Kidney (tissue), 14 donors: ENCODE data around the gene XYLT1. TPM values are rescaled to one million over a fixed set of nuclear protein-coding genes. Genes with fewer than 3 reads are reported as not detected.

ENCODE experiments used
- DNase-seq, 5 donors: peaks; one replicate each; pipeline ENCODE4 v3.0.0-alpha.2; 2013 to 2020
- FAIRE-seq: peaks from 2 replicates; lab custom pipeline; 2012; peaks lifted over from hg19 to GRCh38; lab: Jason Lieb, UNC
- H3K27ac ChIP-seq, 2 donors: one replicate each; pipeline ENCODE4 v1.7.0; 2013; ENCODE audit warnings: low read depth in 2 of 2, low read length in 2 of 2, inconsistent platforms in 1 of 2
- H3K27me3 ChIP-seq: one replicate; pipeline ENCODE4 v1.7.1; 2013; ENCODE audit warnings: low read length, inconsistent platforms; ENCODE audit not compliant: control insufficient read depth, insufficient read depth
- H3K36me3 ChIP-seq, 3 donors: one replicate each; pipeline versions ENCODE4 v1.7.0 to v1.7.1; 2013; ENCODE audit warnings: low read length in 3 of 3, control low read depth in 1 of 3, inconsistent platforms in 1 of 3; ENCODE audit not compliant: insufficient read depth in 3 of 3, control insufficient read depth in 2 of 3
- H3K4me1 ChIP-seq, 3 donors: one replicate each; pipeline versions ENCODE4 v1.7.0 to v1.7.1; 2013; ENCODE audit warnings: low read length in 3 of 3, inconsistent platforms in 1 of 3, low read depth in 1 of 3; ENCODE audit not compliant: control insufficient read depth in 2 of 3, insufficient read depth in 2 of 3
- H3K4me3 ChIP-seq, 3 donors: one replicate each; pipeline versions ENCODE4 v1.7.0 to v1.8.1; 2013; ENCODE audit warnings: low read length in 3 of 3, control low read depth in 1 of 3, inconsistent platforms in 1 of 3
- H3K9ac ChIP-seq, 3 donors: one replicate each; pipeline versions ENCODE4 v1.7.0 to v1.7.1; 2013; ENCODE audit warnings: low read length in 3 of 3, control low read depth in 1 of 3, inconsistent platforms in 1 of 3
- H3K9me3 ChIP-seq, 3 donors: one replicate each; pipeline versions ENCODE4 v1.7.0 to v1.7.1; 2013; ENCODE audit warnings: low read length in 3 of 3, control low read depth in 1 of 3, inconsistent platforms in 1 of 3; ENCODE audit not compliant: control insufficient read depth in 2 of 3, insufficient read depth in 1 of 3
- CTCF ChIP-seq: IDR thresholded peaks from 3 replicates; pipeline ENCODE4 v1.5.1; 2012; ENCODE audit warnings: mild to moderate bottlenecking, moderate library complexity, borderline replicate concordance; ENCODE audit not compliant: insufficient read depth; ENCODE audit errors: extremely low read depth
- intact Hi-C: fragments of 100-400 bp; cut with DNase I; formaldehyde crosslinking; loops from one replicate; pipeline ENCODE4 v1.11.1; 2022
- polyA plus RNA-seq: library from polyadenylated mRNA; stranded (reverse); fragments of 350-450 nt; fragmentation: Illumina TruSeq; extraction: RNeasy Lipid Tissue Mini Kit (QIAGEN cat#74804); gene quantifications from one replicate; pipeline ENCODE4 v1.2.3, GENCODE V29; 2014; ENCODE audit warnings: low read depth, low replicate concordance; ENCODE audit not compliant: insufficient read depth
- total RNA-seq: library from RNA; stranded (reverse); fragmentation: NEBNext Ultra II Directional; extraction: Animal tissue kit (Norgen Biotek cat#: 25700); gene quantifications from one replicate; pipeline ENCODE4 v1.2.1, GENCODE V29; 2021
- donor health status: control.
- donor health status: control.
- donor health status: control.
- donor health status: control.
- donor health status: control.
- donor health status: DM: yes; HTN: yes; CAD: no.
- donor health status: Normal renal cell carcinoma (clear cell type).

Gene XYLT1
- total and polyA plus RNA-seq, 2 donors from 2014 or later: 0.52 to 7.6 TPM

- no peaks in the 10 kb centered on the region for H3K27me3 ChIP-seq
- H3K36me3 ChIP-seq: no peaks in the 10 kb centered on the region
- DNase-seq: no peak
- no peak for FAIRE-seq
- no peak overlapping the region for H3K27ac ChIP-seq
- intact Hi-C loops: no loop called here
- no peak overlapping the region for H3K9ac ChIP-seq
- no peaks in the 10 kb centered on the region for H3K4me1 ChIP-seq
- H3K9me3 ChIP-seq: no peaks in the 10 kb centered on the region
- no peak overlapping the region for H3K4me3 ChIP-seq
- TF ChIP-seq CTCF: no peak
These were observed 238.3 kb downstream of the XYLT1 start for GRCh38 chr16:17232487-17232886.

GRCh38 chr16:17231972-17232371 is 238.8 kb downstream of the XYLT1 start:
- Histone ChIP-seq H3K4me1 (no peaks in the 10 kb centered on the region), H3K4me3 (no peak overlapping the region), H3K9ac (no peak overlapping the region), H3K27ac (no peak overlapping the region), H3K27me3 (no peaks in the 10 kb centered on the region), H3K36me3 (no peaks in the 10 kb centered on the region), H3K9me3 (no peaks in the 10 kb centered on the region)
- intact Hi-C loops: no loop called here
- FAIRE-seq (peak; percentile 80), DNase-seq (no peak)
- no peak for TF ChIP-seq CTCF

GRCh38 chr16:17230932-17231581 is 239.7 kb downstream of the XYLT1 start:
- FAIRE-seq (no peak), DNase-seq (no peak)
- Histone ChIP-seq H3K36me3 (no peaks in the 10 kb centered on the region), H3K9me3 (no peaks in the 10 kb centered on the region), H3K9ac (no peak overlapping the region), H3K27ac (no peak overlapping the region), H3K4me3 (no peak overlapping the region), H3K27me3 (no peaks in the 10 kb centered on the region), H3K4me1 (no peaks in the 10 kb centered on the region)
- intact Hi-C loops: no loop called here
- no peak for TF ChIP-seq CTCF

GRCh38 chr16:17229766-17230165 is 241.0 kb downstream of the XYLT1 start:
- DNase-seq (no peak), FAIRE-seq (no peak)
- Histone ChIP-seq H3K9me3 (no peaks in the 10 kb centered on the region), H3K27me3 (no peaks in the 10 kb centered on the region), H3K9ac (no peak overlapping the region), H3K36me3 (no peaks in the 10 kb centered on the region), H3K4me1 (no peaks in the 10 kb centered on the region), H3K4me3 (no peak overlapping the region), H3K27ac (no peak overlapping the region)
- intact Hi-C loops: no loop called here
- TF ChIP-seq CTCF: no peak
